Left renal cortex interstitium (tissue), 4 donors: ENCODE data around the gene TAF4. TPM values are rescaled to one million over a fixed set of nuclear protein-coding genes. Genes with fewer than 3 reads are reported as not detected.

Experiments
- DNase-seq, 4 donors: peaks; one replicate each; pipeline ENCODE4 v3.0.0-alpha.2; 2013; ENCODE audit warnings: low read depth in 4 of 4, low spot score in 2 of 4, missing footprints in 1 of 4
- polyA plus RNA-seq, 4 donors: library from polyadenylated mRNA; unstranded; fragments of 120-200 nt; gene quantifications; one replicate each; pipeline ENCODE4 v1.2.1, GENCODE V29; 2013; ENCODE audit not compliant: insufficient read length in 4 of 4

Gene TAF4
- polyA plus RNA-seq, 4 donors: 14.1 to 28.7 (median 20.1) TPM

DNA sequence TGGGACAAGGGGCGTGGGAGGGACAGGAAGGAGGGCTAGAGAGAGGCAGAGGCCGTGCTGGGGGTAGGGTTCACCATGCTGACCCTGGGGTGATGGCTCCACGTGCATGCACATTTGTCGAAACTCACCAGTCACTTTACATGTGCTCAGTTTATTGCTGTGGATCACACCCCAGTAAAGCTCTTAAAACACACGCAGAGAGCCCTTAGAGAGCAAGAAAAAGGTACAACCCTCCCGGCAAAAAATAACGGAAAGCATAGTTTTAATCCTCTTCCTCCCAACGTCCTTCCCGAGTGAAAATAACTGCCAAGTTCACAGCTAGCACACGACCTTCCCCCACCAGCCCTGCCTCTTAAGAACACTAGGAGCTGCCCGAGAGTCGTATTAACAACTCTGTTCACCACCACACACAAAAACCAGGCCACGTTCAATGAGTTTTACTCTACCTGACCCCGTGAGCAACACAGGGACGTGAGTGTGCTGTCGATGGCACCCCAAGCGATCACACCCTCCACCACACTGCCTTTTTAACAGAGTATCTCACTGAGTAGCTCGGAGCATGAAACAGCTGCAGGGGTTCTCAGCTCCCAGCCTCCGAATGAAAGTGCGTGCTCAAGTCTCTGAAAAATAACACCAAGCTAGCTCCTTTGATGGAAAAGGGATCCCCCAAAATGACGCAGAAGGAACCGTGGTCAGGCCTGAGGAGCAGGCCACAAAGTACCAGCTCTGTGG, 39.7 kb downstream of the TAF4 start:
- no peak for DNase-seq

DNA sequence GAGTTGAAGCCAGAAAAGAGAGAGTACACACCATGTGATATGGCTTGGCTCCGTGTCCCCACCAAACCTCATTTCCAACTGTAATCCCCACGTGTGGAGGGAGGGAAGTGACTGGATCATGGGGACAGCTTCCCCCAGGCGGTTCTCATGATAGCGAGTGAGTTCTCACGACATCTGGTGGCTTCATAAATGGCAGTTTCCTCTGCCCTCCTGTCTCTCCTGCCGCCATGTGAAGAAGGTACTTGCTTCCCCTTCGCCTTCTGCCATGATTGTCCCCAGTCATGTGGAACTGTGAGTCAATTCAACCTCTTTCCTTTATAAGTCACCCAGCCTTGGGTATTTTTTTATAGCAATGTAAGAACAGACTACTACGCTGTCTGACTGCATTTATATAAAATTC, 40.3 kb downstream of the TAF4 start:
- no peak for DNase-seq

DNA sequence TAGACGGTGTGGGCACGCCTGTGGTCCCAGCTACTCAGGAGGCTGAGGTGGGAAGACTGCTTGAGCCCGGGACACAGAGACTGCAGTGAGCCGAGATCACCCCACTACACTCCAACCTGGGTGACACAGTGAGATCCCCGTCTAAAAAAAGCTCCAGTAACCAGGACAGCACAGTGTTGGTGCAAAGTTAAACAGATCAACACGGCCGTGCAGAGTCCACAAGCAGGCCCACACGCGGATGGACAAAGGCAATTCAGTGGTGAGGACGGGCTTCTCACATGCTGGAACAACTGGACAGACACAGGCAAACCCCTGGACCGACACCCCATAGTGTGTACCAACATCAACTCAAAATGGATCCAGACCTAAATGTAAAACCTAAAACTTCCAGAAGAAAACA, 41.7 kb downstream of the TAF4 start:
- no peak for DNase-seq

DNA sequence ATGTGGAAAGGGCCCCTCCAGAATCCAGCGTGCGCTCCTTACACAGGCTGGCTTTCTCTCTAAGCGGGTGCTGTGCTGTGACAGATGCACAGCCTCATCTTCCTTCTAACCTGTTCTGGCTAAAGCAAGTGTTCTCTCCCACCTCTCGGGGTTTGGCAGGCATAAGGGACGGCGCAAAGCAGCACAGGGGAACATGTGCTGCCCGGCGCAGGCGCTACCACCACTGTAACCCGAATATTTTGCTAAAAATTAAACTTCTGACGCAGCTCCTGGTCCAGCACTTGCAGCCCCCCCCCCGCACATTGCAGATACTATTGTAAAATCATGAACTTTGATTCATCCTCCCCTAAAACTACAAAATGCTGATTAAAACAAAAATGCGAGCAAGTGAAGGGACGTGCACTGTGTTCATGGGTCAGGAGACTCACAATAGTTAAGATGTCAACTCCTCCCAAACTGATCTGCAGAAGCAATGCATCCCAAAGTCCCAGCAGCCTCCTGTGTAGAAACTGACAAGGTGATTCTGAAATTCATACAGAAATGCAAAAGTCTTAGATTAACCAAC, 43.0 kb downstream of the TAF4 start:
- DNase-seq: no peak

DNA sequence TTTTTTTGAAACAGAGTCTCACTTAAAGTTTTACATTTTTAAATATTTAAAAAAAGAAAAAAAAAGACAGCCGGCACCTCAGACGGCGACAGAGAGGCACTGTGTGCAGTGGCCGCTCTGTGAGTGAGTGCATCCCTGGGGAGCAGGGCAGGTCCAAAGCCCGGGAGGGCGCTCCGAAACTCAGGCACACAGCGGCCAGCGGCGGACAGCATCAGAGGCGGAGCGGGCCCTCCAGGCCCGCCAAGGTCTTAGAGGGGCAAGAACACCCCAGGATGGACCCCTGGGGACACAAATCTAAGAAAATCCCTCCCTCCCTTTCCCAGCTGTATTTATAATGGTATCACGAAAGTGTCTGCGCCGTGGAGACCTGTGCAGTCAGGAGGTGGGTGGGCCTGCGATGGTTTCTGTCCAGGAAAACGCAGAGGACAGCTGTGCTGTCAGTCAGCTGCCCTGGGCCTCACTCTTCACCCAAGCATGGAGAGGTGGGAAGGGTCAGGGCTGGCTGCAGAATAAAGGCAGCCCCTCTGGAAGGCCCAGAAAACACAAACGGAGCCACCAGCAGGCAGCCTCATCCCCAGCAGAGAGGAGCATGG, 43.8 kb downstream of the TAF4 start:
- DNase-seq: no peak

DNA sequence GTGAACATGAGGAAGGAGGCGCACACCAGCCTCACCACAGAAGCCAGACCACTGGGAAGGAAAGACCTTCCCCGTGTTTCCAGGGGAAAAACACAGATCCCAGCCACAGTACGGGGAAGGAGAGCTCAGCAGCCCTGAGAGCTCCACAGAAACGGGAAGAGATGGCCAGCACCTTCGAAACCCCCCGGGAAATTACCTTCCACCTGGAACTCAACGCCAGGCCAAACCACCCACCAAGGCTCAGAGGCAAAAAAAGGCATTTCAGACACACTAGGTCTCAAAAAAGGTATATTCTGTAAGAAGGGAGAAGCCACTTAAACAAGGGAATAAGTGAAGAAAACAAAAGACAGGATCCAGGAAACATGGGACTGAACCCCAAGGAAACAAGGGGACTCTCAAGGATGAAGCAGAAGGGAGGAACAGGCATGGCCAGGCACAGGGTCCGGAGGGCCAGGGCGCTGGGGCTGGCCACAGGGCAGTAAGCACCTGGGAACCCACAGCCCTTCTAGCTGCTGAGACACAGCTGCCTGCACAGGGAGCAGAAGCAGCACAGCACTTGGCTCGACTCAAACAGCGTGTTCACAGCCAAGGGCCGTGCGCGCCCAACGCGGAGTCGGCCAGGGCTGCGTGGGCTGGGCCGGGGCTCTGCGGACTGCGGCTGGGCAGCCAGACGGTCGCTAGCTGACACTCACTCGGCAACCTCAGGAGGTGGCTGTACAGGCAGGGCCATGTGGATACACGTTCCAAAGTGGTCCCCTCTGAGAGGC, 44.6 kb downstream of the TAF4 start:
- DNase-seq: no peak

DNA sequence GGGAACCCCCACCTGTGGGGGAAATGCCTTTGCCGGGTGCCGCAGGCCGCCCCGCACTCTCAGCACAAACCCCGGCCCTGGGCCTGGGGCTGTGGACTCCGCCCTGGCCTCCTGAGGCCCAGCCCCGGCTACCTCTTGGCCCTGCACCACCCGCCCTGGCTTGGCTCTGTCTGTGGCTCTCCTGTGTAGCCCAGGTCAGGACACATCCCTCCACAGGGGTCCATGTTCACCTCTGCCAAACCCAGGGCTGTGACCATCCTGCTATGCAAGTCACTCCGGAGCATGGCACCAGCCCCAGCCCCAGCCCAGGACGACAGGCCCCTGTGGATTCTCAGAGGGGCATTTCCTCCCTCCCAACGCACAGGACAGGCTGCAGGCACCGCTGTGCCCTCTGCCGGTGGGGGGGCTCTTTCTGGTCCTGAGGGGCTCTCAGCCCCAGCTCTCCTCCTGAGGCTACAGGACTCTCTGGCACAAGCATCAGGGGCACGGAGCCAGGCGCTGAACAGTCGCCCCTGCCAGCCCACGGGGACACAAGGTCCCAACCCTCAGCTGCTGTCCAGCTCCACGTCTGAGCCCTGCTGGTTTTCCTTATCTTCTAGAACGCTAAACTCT, 45.7 kb downstream of the TAF4 start:
- DNase-seq: no peak

DNA sequence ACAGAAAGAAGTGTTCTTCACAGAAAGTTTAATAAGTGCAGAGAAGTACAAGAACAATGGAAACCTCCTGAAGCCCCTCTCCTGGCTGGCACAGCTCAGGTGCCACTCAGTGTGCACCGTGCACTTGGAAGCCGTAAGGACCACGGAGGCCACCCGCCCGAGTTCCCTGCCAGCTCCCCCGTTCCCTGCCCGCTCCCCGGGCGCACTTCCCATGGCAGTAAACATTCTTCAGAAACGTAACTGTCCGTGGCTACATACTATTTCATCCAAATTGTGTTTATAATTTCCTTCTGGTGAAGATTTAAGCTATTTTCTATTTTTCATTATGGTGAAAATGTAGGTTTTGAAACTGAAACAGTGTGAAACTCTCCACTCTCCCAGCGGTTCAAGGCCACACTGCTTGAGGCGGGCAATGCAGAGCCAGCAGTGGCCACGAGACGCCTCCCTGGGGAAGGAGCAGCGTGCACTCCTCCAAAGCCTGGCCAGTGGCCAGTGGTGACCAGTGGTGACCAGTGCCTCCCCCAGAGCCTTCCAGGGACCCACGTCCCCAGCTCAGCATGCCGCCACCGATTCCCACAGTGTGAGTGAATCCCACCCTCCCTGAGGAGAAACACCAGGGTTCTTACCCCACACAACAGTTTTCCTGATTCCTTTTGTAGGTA, 46.4 kb downstream of the TAF4 start:
- DNase-seq: no peak

DNA sequence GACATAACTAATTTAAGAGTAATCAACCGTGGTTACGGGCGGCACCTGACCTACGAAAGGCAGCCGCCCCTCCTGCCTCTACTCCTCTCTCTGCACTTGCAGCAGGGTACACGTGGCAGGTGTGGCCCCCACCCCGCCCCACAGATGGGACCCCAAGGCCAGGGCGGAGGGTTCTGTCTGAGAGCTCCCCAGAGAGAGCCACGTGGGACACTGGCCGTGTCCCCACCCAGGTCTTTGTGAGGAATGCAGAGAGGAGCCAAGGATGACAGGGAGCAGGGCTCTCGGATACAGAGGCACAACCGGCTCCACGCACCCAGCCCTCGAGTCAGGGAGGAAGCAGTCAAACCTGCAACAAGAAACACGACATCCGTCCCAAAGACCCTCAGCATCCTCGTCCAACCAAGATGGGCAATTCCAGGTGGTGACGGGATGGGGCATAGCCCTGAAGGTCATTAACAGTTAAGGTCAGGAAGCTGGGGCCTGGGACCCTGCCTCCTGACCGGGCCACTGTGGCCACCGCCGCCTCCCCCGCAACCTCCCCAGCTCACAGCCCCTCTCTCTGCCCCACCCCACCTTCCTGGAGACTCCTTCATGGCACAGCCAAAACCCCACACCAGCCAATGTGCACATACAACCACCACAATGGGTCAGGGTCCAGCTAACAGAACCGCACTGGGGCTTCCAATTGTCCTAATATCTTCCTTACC, 47.1 kb downstream of the TAF4 start:
- no peak for DNase-seq

DNA sequence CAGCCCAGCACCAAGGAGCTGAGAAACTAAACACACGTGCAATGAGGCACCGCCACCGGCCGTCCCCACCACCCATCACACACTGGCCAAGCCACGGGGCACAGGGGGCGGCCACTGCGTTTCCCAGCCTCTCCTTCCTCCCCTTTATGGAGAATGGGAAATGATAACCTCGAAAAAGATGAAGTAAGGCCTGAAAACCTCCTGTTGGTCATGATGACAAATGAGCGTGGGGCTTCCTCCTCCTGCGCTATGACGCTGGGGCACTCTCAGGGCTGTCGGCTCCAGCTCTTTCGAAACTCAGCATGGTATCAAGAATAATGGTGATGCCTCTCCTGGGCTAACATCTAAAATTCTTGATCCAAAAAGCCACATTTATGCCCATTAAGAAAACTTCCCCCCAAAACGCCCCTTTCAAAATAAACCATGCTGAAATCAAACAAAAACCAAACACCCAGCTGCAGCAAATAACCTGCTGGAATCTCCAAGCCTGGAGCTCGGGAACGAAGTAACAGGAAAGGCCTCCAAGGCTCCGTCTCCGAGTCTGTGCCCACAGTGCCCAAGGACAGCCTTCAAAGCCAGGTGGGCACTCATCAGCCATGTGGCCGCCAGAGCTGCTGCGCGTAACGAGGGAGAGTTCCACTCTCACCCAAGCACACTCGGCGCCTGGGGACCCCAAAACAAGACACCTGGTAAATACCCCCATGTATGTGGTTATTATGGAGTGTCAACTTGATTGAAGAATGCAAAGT, 50.0 kb downstream of the TAF4 start:
- no peak for DNase-seq

DNA sequence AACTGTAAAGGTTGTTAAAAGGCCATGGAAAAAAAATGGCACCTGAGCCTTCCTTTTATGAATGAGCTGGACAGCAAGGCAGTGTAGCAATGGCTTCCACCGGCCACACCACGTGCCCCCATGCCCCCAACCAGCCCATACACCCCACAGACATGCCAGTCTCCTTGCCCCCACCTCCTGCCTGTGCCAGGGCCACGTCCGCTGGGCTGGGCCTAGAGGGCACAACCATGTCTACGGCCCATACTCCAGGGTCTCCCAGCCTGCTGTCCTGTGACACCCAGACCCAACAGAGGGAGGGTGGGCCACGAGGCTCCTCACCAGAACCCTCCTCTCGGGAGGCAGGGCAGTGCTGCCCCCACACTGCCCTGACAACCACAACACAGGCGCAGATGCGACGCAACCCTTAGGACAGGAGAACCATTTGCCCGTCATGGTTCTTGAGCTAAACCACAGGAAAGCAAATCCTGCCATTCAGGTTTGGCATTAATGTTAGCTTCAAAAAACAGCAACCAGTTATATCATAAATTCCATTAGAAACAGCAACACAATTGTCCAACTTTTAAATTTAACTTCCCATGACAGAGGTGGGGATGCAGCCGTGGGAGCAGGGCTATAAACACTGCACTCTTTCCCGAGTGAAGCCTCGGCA, 50.7 kb downstream of the TAF4 start:
- no peak for DNase-seq

DNA sequence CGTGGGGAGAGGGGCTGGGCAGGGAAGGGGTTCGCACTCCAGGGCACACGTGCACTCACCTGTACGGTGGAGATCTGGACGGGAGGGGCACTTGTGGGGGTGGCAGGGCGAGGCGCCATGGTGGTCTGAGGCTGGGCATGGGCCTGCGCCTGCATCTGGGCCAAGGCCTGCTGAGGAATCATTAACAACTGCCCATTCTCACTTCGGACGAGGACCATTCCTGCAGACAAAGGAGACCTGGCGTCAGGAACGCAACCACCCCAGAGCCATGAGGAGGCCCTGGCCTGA, 51.2 kb downstream of the TAF4 start:
- no peak for DNase-seq

DNA sequence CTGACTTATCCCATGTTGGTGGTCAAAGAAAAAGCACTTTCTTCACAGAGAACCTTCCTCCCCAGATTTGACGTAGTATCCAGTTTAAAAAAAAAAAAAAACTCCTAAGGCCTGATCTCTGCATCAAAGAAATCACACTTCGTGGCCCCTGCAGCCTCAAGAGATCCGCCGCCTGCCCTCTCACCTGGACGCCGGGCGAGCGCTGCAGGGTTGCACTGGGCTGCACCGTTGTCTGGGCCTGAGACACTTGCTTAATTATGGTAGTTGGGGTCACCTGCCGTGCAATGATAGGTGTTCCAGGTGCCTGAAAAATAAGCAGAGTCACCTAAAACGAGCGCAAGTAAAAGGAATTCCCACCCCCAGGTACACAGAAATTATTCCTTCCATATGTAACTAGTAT, 53.0 kb downstream of the TAF4 start:
- no peak for DNase-seq

DNA sequence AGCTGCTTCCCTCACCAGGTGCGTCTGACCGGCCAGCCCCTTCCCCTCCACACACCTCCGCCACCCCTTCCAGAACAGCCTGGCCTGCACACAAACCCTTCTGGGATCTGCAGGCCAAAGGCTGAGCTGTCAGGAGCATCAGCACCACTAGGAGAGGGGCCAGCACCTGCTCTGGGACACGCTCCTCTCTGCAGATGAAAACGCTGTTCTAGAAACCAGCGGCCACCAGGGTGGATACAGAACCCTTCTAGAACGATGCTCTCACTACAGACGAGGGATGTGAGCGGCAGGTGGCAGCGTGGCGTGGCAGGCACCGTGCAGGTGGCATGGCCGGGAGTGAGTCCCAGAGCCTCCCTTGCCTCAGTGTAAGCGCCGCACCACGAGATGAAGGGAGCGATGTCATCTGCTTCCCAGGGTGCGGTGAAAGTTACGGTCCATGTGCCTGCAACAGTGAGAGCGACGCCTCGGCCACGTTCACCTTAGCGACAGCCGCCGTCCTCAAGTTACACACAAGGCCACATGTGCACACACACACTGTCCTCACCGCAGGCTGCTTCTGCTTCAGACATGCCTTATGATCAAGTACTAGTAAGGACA, 53.6 kb downstream of the TAF4 start:
- no peak for DNase-seq

DNA sequence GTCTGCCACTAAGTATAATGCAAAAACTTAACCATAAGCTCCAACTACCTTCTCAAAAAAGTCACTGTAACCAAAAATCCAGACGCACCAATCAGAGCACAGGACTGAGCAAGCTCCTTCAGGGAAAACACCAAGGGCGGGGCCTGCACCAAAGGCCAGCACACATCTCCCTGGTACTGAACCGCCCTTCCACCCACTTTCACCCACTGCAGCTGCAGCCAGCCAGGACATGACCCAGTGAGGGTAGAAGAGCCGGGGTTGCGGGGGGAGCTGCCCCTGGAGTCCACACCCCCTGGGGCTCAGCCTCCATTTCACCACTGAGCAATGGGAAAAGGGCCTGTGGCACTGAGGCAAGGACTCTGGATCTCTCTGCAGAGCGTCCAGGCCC, 54.3 kb downstream of the TAF4 start:
- no peak for DNase-seq

DNA sequence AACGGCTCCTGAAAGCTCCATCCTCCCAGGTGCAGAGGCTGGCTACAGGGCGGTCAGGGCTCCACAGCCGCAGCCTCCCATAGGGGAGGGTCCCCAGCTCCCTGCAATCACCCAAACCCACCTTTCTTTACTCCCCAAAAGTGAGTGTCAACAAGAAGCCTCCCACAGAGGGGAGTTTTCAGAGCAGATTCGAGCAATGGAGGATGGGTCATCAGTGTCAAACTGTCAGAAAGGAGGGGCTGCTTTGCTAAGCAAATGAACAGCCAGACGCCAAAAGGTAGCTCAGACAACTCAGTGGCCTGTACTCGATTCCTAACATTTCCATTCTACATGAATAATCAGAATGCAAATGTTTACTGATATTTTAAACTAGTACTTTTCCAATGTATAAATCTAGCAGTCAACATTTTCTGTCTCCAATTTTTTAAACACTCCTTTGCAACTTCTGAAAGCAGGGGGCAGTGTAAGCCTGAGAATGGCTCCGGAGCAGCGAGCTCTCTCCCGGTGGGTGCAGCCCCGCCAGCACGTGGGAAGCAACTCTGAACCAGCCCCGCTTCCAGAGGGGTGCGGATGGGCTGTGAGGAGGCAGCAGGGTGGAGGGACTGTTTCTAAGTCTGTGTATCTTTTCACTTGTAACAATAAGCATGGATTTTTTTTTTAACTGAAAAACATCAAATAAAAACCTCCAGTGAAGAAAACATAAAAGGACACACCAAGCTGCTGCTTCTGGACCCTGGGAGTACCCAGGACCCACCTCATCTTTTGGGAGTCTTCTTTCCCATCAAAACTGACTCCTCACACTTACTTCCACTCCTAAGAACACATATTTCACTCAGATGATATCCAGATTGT, 54.9 kb downstream of the TAF4 start:
- DNase-seq: no peak

DNA sequence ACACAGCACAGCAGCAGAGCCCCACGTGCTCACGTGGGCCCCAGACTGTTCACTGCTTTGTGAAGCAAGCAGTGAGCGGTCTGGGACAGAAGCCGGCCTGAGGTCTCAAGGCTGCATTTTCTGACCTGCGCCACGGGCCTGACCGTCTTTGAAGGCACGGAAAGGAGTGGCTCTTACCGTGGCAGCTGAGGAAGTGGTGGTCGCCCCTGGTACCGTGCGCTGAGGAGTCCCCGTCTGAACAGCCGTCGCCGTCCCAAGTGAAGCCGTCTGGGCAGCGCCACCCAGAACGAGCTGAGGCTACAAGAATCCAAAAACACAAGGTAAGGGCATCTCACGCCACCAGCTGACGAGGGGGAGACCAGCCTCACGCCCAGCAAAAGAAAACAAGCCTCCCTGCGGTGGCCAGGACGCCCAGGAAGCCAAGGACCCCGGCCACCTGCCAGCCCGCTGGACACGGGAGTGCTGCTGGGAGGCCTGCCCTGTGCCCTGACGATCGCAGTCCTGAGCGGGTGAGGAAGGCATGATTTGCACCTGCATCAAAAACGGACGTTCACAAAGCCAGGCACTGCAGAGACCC, 55.7 kb downstream of the TAF4 start:
- no peak for DNase-seq
